Thoracic aorta (tissue), 2 donors: ENCODE measurements around the gene DYRK3. TPM values are rescaled to one million over a fixed set of nuclear protein-coding genes. Genes with fewer than 3 reads are reported as not detected.
"Not testable (repeated sequence)": the region's sequence is repeated elsewhere in the genome, so short reads cannot be mapped to it uniquely, and the experiment has no call there.

ENCODE experiments used
- ATAC-seq: fragments of 150-250 bp; one replicate; pipeline ENCODE4 v1.8.0; 2017; ENCODE audit warnings: low read depth; ENCODE audit not compliant: insufficient number of reproducible peaks, low FRiP score
- DNase-seq: peaks from one replicate; pipeline ENCODE4 v3.0.0-alpha.2; 2020; ENCODE audit warnings: low spot score
- H3K27ac ChIP-seq, 2 donors: fragments of 200-600 bp; sonication (generic); 1 replicate in 1 of 2; 2 replicates in 1 of 2; pipeline ENCODE4 v1.5.1; 2016; ENCODE audit warnings: mild to moderate bottlenecking in 2 of 2, moderate library complexity in 2 of 2
- H3K27me3 ChIP-seq: fragments of 200-600 bp; sonication (generic); replicated peaks from 2 replicates; pipeline ENCODE4 v1.6.0; 2016; ENCODE audit warnings: mild to moderate bottlenecking; ENCODE audit not compliant: insufficient read depth
- H3K36me3 ChIP-seq: fragments of 200-600 bp; sonication (generic); one replicate; pipeline ENCODE4 v1.5.1; 2016
- H3K4me1 ChIP-seq, 2 donors: fragments of 200-600 bp; sonication (generic); 1 replicate in 1 of 2; 2 replicates in 1 of 2; pipeline versions ENCODE4 v1.5.1 to v1.6.0; 2016; ENCODE audit warnings: low read depth in 2 of 2, mild to moderate bottlenecking in 1 of 2; ENCODE audit not compliant: control insufficient read depth in 1 of 2
- H3K4me3 ChIP-seq: fragments of 200-600 bp; sonication (generic); 2 replicates; pipeline ENCODE4 v1.5.1; 2016; ENCODE audit warnings: mild to moderate bottlenecking
- H3K9me3 ChIP-seq: fragments of 200-600 bp; sonication (generic); 2 replicates; pipeline ENCODE4 v1.5.1; 2016
- CTCF ChIP-seq: fragments of 200-600 bp; sonication (generic); IDR thresholded peaks from one replicate; pipeline ENCODE4 v1.5.1; 2019; ENCODE audit warnings: antibody characterized with exemption
- total RNA-seq, 2 donors: library from RNA; depleted of rRNA; stranded (reverse); fragments of >200 nt; gene quantifications; one replicate each; pipeline versions ENCODE4 v1.1.0 to v1.2.3, GENCODE V29; 2016

Gene DYRK3
- total RNA-seq, 2 donors from 2014 or later, result 6.8 to 11.9 TPM

DNA sequence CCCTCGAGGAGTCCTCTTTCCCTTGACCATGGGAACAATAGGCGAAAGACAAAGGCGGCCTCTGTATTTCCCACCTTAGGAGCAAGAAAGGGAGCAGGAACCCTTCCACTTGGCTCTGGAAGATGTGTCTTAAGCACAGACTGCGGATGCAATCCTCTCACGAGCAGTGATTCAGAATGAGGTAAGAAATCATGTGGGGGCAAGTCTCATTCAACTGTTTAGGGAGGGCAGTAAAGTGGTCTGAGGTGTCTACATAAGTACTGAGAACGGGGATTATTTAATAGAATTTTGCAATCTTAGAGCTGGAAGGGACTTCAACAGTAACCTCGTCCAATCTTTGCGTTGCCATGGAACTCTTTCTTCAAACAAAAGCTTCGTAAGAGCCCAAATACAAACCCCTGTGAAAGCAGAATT lies 1.6 kb upstream of the DYRK3 start:
- Histone ChIP-seq H3K4me3 (no peak overlapping the region), H3K36me3 (no peaks in the 10 kb centered on the region), H3K27ac (no peak overlapping the region), H3K27me3 (no peaks in the 10 kb centered on the region), H3K4me1 (peaks cover 20 to 26% of the 10 kb centered on the region in 2 donors), H3K9me3 (no peaks in the 10 kb centered on the region)
- peak; percentile 15 for DNase-seq
- ATAC-seq, result no peak
- no peak for TF ChIP-seq CTCF

- DNase-seq (peak; percentile 67), ATAC-seq (peak; percentile 79)
- no peaks in the 10 kb centered on the region for H3K27me3 ChIP-seq
- H3K36me3 ChIP-seq, result no peaks in the 10 kb centered on the region
- peaks cover 20 to 26% of the 10 kb centered on the region in 2 donors for H3K4me1 ChIP-seq
- peak; percentile 83 for TF ChIP-seq CTCF
- H3K27ac ChIP-seq, result peak overlapping the region; percentile 16 to 61
- no peaks in the 10 kb centered on the region for H3K9me3 ChIP-seq
- H3K4me3 ChIP-seq, result peak overlapping the region; percentile 88
These were observed 814 bp upstream of the DYRK3 start for GRCh38 chr1:206634365-206635079.

DNA sequence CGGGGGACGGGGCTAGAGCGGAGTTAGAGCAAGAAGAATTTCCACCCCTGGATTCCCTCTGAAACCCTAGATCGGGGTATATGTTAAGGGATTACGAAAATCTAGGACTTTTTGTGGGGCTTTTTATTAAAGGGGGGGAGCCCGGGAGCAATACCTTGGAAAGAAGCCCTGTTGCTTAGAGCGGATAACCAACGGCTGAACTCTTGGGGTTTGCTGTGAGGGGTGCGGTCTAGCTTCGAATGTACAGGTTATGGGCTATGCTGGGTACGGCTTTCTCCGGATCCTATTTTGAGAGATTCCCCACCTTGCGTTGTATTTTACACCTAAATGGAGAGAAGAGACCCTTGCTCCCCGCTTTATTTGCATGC lies 626 bp downstream of the DYRK3 start:
- H3K4me3 ChIP-seq, result peak overlapping the region; percentile 88
- H3K4me1 ChIP-seq, result peaks cover 20 to 26% of the 10 kb centered on the region in 2 donors
- no peaks in the 10 kb centered on the region for H3K9me3 ChIP-seq
- H3K27me3 ChIP-seq, result no peaks in the 10 kb centered on the region
- no peaks in the 10 kb centered on the region for H3K36me3 ChIP-seq
- DNase-seq, result no peak
- TF ChIP-seq CTCF, result no peak
- H3K27ac ChIP-seq, result peak overlapping the region; percentile 16 to 61
- no peak for ATAC-seq

DNA sequence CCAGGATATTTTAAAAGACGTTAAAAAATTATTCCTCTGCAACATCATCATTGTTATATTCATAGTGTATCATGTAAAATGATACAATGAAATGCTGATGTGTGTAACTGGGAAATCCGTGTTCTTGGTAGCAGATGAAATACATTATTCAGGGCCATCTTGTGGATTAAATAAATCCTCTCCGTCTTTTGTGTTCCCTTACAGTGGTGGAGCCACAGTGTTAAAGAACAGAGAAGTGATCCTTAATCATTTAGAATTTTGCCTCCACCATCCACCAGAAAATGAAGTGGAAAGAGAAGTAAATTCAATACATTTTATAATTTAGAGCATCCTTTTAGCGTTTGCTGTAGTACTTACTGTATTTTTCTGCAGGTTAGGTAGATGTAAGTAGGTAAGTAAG lies 1.3 kb downstream of the DYRK3 start:
- no peak for TF ChIP-seq CTCF
- no peak for ATAC-seq
- no peaks in the 10 kb centered on the region for H3K27me3 ChIP-seq
- no peak for DNase-seq
- peak overlapping the region in 1 of 2 donors; percentile 39 for H3K27ac ChIP-seq
- peak overlapping the region; percentile 88 for H3K4me3 ChIP-seq
- peaks cover 20 to 26% of the 10 kb centered on the region in 2 donors for H3K4me1 ChIP-seq
- no peaks in the 10 kb centered on the region for H3K9me3 ChIP-seq
- no peaks in the 10 kb centered on the region for H3K36me3 ChIP-seq

- no peaks in the 10 kb centered on the region for H3K9me3 ChIP-seq
- no peak for TF ChIP-seq CTCF
- H3K4me1 ChIP-seq, result peaks cover 20 to 26% of the 10 kb centered on the region in 2 donors
- no peak for ATAC-seq
- H3K4me3 ChIP-seq, result no peak overlapping the region
- no peak overlapping the region for H3K27ac ChIP-seq
- H3K36me3 ChIP-seq, result no peaks in the 10 kb centered on the region
- no peaks in the 10 kb centered on the region for H3K27me3 ChIP-seq
- DNase-seq, result no peak
These were observed 2.3 kb downstream of the DYRK3 start for GRCh38 chr1:206637605-206638004.

GRCh38 chr1:206642074-206642473 lies 6.7 kb downstream of the DYRK3 start:
- H3K27ac ChIP-seq, H3K4me3 ChIP-seq, H3K9me3 ChIP-seq, H3K27me3 ChIP-seq, H3K36me3 ChIP-seq, ATAC-seq, H3K4me1 ChIP-seq, DNase-seq: not testable (repeated sequence)
